Suprapubic skin (tissue), 4 donors: ENCODE measurements around the gene ZNF280A.

Source experiments
- POLR2A ChIP-seq, 2 donors: fragments of 450-650 bp; IDR thresholded peaks; one replicate each; pipeline ENCODE4 v1.6.1; 2017; ENCODE audit warnings: antibody characterized with exemption in 2 of 2, mild to moderate bottlenecking in 2 of 2, moderate library complexity in 2 of 2
- POLR2AphosphoS5 ChIP-seq, 3 donors: sonication (generic); formaldehyde crosslinking; IDR thresholded peaks; one replicate each; pipeline ENCODE4 v1.6.1; 2017; ENCODE audit warnings: antibody characterized with exemption in 3 of 3
- TF ChIP-seq, protein P1 (sequence below), 2 donors: fragments of 200-600 bp in 1 of 2; fragments of 450-650 bp in 1 of 2; sonication (generic) in 1 of 2; IDR thresholded peaks; one replicate each; pipeline ENCODE4 v1.5.1; 2016 to 2019; ENCODE audit warnings: antibody characterized with exemption in 2 of 2, mild to moderate bottlenecking in 1 of 2, moderate library complexity in 1 of 2

GRCh38 chr22:22527312-22527711, 7.2 kb upstream of the ZNF280A start:
- TF ChIP-seq, protein P1, sequence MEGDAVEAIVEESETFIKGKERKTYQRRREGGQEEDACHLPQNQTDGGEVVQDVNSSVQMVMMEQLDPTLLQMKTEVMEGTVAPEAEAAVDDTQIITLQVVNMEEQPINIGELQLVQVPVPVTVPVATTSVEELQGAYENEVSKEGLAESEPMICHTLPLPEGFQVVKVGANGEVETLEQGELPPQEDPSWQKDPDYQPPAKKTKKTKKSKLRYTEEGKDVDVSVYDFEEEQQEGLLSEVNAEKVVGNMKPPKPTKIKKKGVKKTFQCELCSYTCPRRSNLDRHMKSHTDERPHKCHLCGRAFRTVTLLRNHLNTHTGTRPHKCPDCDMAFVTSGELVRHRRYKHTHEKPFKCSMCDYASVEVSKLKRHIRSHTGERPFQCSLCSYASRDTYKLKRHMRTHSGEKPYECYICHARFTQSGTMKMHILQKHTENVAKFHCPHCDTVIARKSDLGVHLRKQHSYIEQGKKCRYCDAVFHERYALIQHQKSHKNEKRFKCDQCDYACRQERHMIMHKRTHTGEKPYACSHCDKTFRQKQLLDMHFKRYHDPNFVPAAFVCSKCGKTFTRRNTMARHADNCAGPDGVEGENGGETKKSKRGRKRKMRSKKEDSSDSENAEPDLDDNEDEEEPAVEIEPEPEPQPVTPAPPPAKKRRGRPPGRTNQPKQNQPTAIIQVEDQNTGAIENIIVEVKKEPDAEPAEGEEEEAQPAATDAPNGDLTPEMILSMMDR (IDR thresholded peaks at IDR 0.05) = no peak
- no peak for TF ChIP-seq POLR2A (IDR thresholded peaks at IDR 0.05)
- no peak for TF ChIP-seq POLR2AphosphoS5 (IDR thresholded peaks at IDR 0.05)
